ENCODE measurements around the gene CTSK. TPM values are rescaled to one million over a fixed set of nuclear protein-coding genes. Genes with fewer than 3 reads are reported as not detected.
"Not testable (repeated sequence)": the region's sequence is repeated elsewhere in the genome, so short reads cannot be mapped to it uniquely, and the experiment has no call there.

The CTSK gene
- total RNA-seq, 4 donors from 2014 or later, result 3.0 to 71.7 (median 38.5) TPM

DNA sequence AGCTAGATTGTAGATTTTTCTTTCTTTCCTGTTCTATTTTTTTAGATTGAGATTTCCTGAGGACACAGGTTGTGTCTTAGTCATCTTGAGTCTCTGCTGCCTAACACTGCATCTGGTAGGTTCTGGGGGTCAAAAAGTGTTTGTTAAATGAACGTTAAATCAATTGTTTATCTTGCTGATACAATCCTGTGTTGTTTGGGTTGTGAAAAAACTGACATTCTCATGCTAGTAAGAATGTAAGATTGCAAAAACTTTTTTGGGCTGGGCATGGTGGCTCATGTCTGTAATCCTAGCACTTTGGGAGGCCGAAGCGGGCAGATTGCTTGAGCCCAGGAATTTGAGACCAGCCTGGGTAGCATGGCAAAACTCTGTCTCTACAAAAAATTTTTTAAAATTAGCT is 3.4 kb downstream of the CTSK start:
- H3K36me3 ChIP-seq, result peaks cover 0 to 23% (median 0%) of the 10 kb centered on the region in 3 donors
- WGBS, 2 donors, result 38 to 90% methylated on average over 1 to 3 of the region's 3 CpGs
- peaks cover 0 to 23% (median 0%) of the 10 kb centered on the region in 3 donors for H3K4me1 ChIP-seq
- H3K4me3 ChIP-seq, result no peak overlapping the region
- no peak for TF ChIP-seq POLR2A (IDR thresholded peaks at IDR 0.05)
- TF ChIP-seq, protein P1, sequence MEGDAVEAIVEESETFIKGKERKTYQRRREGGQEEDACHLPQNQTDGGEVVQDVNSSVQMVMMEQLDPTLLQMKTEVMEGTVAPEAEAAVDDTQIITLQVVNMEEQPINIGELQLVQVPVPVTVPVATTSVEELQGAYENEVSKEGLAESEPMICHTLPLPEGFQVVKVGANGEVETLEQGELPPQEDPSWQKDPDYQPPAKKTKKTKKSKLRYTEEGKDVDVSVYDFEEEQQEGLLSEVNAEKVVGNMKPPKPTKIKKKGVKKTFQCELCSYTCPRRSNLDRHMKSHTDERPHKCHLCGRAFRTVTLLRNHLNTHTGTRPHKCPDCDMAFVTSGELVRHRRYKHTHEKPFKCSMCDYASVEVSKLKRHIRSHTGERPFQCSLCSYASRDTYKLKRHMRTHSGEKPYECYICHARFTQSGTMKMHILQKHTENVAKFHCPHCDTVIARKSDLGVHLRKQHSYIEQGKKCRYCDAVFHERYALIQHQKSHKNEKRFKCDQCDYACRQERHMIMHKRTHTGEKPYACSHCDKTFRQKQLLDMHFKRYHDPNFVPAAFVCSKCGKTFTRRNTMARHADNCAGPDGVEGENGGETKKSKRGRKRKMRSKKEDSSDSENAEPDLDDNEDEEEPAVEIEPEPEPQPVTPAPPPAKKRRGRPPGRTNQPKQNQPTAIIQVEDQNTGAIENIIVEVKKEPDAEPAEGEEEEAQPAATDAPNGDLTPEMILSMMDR (IDR thresholded peaks at IDR 0.05), result no peak
- no peaks in the 10 kb centered on the region for H3K27me3 ChIP-seq
- H3K27ac ChIP-seq, result no peak overlapping the region
- no peaks in the 10 kb centered on the region for H3K9me3 ChIP-seq
- DNase-seq, result no peak
- intact Hi-C loops (cut with DNase I), result no loop called here

DNA sequence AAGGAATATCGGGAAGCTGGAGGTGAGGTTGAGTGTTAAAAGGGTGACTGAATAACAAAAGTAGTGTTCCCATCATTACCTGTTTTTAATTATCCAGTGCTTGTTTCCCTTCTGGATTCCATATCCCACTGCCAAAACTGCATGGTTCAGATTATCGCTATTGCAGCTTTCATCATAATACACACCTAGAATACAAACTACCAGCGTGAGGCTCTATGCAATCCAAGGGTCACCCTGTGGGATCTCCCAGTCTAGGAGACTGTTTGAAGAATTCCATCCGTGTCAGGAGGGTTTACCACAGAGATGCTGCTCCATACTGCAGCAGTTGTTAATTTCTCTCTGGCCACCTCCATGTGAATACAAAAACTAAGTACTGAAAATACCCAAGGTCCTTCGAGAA is 9.0 kb downstream of the CTSK start:
- no peaks in the 10 kb centered on the region for H3K27me3 ChIP-seq
- intact Hi-C loops (cut with DNase I), result no loop called here
- no peaks in the 10 kb centered on the region for H3K9me3 ChIP-seq
- TF ChIP-seq, protein P1 (IDR thresholded peaks at IDR 0.05), result no peak
- no peak for TF ChIP-seq POLR2A (IDR thresholded peaks at IDR 0.05)
- H3K27ac ChIP-seq, result no peak overlapping the region
- DNase-seq, result no peak
- H3K4me1 ChIP-seq, result no peaks in the 10 kb centered on the region
- no peak overlapping the region for H3K4me3 ChIP-seq
- peaks cover 5 to 73% (median 10%) of the 10 kb centered on the region in 3 donors for H3K36me3 ChIP-seq
- WGBS, 2 donors, result 93% methylated on average over 5 of the region's 5 CpGs

DNA sequence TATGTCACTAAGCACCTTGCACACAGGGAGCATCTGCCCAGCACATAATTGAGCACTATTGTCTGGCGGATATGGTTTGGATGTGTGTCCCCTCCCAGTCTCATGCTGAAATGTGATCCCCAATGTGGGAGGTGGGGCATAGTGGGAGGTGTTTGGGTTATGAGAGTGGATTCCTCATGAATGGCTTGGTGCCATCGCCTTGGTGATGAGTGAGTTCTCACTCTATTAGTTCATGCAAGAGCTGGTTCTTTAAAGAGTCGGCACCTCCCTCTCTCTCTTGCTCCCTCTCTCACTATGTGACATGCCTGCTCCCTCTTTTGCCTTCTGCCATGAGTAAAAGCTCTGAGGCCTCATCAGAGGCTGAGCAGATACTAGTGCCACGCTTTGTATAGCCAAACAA is 9.5 kb downstream of the CTSK start:
- Histone ChIP-seq H3K36me3 (peaks cover 5 to 67% (median 10%) of the 10 kb centered on the region in 3 donors), H3K4me3 (no peak overlapping the region), H3K27me3 (no peaks in the 10 kb centered on the region), H3K9me3 (no peaks in the 10 kb centered on the region), H3K27ac (no peak overlapping the region), H3K4me1 (no peaks in the 10 kb centered on the region)
- intact Hi-C loops (cut with DNase I), result no loop called here
- WGBS, 2 donors, result 81 to 91% methylated on average over 4 of the region's 4 CpGs
- DNase-seq, result no peak
- TF ChIP-seq, protein P1 (IDR thresholded peaks at IDR 0.05), result no peak
- TF ChIP-seq POLR2A (IDR thresholded peaks at IDR 0.05), result no peak

DNA sequence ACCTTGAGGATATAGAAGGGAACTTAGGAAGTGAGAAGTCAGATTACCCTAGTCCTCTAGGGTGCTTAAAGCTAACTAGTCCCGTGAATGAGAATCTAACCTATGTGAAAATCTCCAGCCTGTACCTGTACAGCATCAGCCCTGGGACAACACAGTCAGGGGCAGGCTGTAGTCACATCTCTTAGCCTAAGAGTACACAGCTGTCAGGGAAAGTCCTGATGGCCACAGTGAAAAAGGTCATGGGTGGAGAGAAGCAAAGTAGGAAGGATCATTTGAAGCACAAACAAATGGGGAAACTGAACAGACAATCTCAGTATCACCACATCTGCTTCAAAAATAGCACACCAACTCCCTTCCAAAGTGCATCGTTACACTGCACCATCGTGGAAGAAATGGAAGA is 11.7 kb downstream of the CTSK start:
- Histone ChIP-seq H3K27me3 (no peaks in the 10 kb centered on the region), H3K36me3 (peaks cover 5 to 52% (median 10%) of the 10 kb centered on the region in 3 donors), H3K4me1 (peaks cover 0 to 5% (median 0%) of the 10 kb centered on the region in 3 donors), H3K9me3 (no peaks in the 10 kb centered on the region), H3K27ac (no peak overlapping the region), H3K4me3 (no peak overlapping the region)
- intact Hi-C loops (cut with DNase I), result no loop called here
- 73 to 87% methylated on average over 3 of the region's 3 CpGs for WGBS, 2 donors
- no peak for DNase-seq
- no peak for TF ChIP-seq POLR2A (IDR thresholded peaks at IDR 0.05)
- TF ChIP-seq, protein P1 (IDR thresholded peaks at IDR 0.05), result no peak

DNA sequence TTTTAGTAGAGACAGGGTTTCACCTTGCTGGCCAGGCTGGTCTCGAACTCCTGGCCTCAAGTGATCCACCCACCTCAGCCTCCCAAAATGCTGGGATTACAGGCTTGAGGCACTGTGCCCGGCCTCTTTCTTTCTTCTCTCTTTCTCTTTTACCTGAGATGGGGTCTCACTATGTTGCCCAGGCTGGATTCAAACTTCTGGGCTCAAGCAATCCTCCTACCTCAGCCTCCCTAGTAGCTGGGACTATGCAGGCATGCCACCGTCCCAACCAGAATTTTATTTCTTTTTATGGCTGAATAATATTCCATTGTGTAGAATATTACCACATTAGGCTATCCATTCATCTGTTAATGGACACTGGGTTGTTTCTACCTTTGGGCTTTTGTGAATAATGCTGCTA is 14.3 kb downstream of the CTSK start:
- DNase-seq; H3K27ac ChIP-seq; H3K9me3 ChIP-seq; H3K27me3 ChIP-seq; intact Hi-C loops (cut with DNase I); H3K4me3 ChIP-seq: not testable (repeated sequence)
- WGBS, 2 donors, result 88 to 95% methylated on average over 2 to 3 of the region's 3 CpGs
- peaks cover 4 to 17% (median 5%) of the 10 kb centered on the region in 3 donors for H3K4me1 ChIP-seq
- peaks cover 3 to 42% (median 5%) of the 10 kb centered on the region in 3 donors for H3K36me3 ChIP-seq

DNA sequence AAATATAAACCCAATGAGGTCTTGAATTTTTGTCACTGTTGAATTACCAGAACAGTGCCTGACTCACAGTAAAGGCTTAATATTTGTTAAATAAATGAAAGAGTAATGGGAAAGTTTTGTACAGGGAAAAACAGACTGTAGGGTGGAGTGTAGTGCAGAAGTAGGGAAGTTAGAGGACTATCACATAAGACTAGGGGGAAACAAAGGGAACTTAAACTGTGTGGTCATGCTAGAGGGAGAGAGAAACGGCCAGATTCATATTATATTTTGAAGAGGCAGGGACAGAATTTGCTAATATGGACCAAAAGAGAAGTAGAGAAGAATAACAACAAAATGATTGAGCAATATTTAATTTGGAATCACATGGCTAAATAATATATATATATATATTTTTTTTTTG is 14.8 kb downstream of the CTSK start:
- TF ChIP-seq, protein P1 (IDR thresholded peaks at IDR 0.05), result no peak
- TF ChIP-seq POLR2A (IDR thresholded peaks at IDR 0.05), result no peak
- Histone ChIP-seq H3K36me3 (peaks cover 0 to 36% (median 5%) of the 10 kb centered on the region in 3 donors), H3K27me3 (no peaks in the 10 kb centered on the region), H3K4me3 (no peak overlapping the region), H3K4me1 (peaks cover 4 to 20% (median 5%) of the 10 kb centered on the region in 3 donors), H3K27ac (no peak overlapping the region), H3K9me3 (no peaks in the 10 kb centered on the region)
- WGBS, 2 donors, result 54 to 74% methylated on average over 1 of the region's 1 CpG
- DNase-seq, result no peak
- intact Hi-C loops (cut with DNase I), result no loop called here

Measured in esophagus squamous epithelium (tissue), 5 donors.